Sigmoid colon (tissue), 7 donors: ENCODE results near the gene ALDH1L1. TPM values are rescaled to one million over a fixed set of nuclear protein-coding genes. Genes with fewer than 3 reads are reported as not detected.

Experiments used
- DNase-seq: peaks from one replicate; pipeline ENCODE4 v3.0.0-alpha.2; 2019
- H3K27ac ChIP-seq, 4 donors: fragments of 200-600 bp; sonication (generic); one replicate each; pipeline ENCODE4 v1.5.1; 2016 to 2019; ENCODE audit warnings: mild to moderate bottlenecking in 1 of 4
- H3K27me3 ChIP-seq, 3 donors: fragments of 200-600 bp; sonication (generic); one replicate each; pipeline ENCODE4 v1.5.1; 2019; ENCODE audit warnings: mild to moderate bottlenecking in 1 of 3
- H3K36me3 ChIP-seq, 4 donors: fragments of 200-600 bp; sonication (generic); one replicate each; pipeline ENCODE4 v1.5.1; 2016 to 2019
- H3K4me1 ChIP-seq, 4 donors: fragments of 200-600 bp; sonication (generic); one replicate each; pipeline ENCODE4 v1.5.1; 2017 to 2019
- H3K4me3 ChIP-seq, 4 donors: fragments of 200-600 bp; sonication (generic); one replicate each; pipeline ENCODE4 v1.5.1; 2017 to 2019; ENCODE audit warnings: mild to moderate bottlenecking in 2 of 4, moderate library complexity in 1 of 4
- H3K9me3 ChIP-seq, 4 donors: fragments of 200-600 bp in 3 of 4; sonication (generic) in 3 of 4; one replicate each; pipeline versions ENCODE4 v1.5.1 to v1.6.1; 2013 to 2019
- EP300 ChIP-seq, 4 donors: sonication (generic); formaldehyde crosslinking; IDR thresholded peaks; one replicate each; pipeline ENCODE4 v1.6.1; 2017; ENCODE audit warnings: antibody characterized with exemption in 4 of 4
- POLR2A ChIP-seq, 2 donors: fragments of 450-650 bp; IDR thresholded peaks; one replicate each; pipeline ENCODE4 v1.6.1; 2016; ENCODE audit warnings: antibody characterized with exemption in 2 of 2, mild to moderate bottlenecking in 2 of 2, moderate library complexity in 2 of 2
- POLR2AphosphoS5 ChIP-seq, 4 donors: sonication (generic); formaldehyde crosslinking; IDR thresholded peaks; one replicate each; pipeline ENCODE4 v1.6.1; 2017; ENCODE audit warnings: antibody characterized with exemption in 4 of 4
- WGBS, 2 donors: extraction: QIAGEN DNeasy Blood & Tissue Kit; methylation state at CpG; one replicate each; pipeline ENCODE4 v1.1.7; 2013; 5-methylcytosine and 5-hydroxymethylcytosine counted together
- intact Hi-C: fragments of 100-400 bp; cut with DNase I; formaldehyde crosslinking; loops from one replicate; pipeline ENCODE4 v1.15.1; 2023
- polyA plus RNA-seq, 3 donors: library from polyadenylated mRNA; stranded (reverse); fragments of 200-250 nt; gene quantifications; one replicate each; pipeline ENCODE4 v1.2.3, GENCODE V29; 2013
- total RNA-seq, 4 donors: library from RNA; depleted of rRNA; stranded (reverse); fragments of >200 nt; gene quantifications; one replicate each; pipeline ENCODE4 v1.1.0, GENCODE V29; 2016
- TF ChIP-seq, protein P1 (sequence below), 4 experiments: fragments of 450-650 bp in 3 of 4; fragments of 200-600 bp in 1 of 4; IDR thresholded peaks; one replicate each; pipeline ENCODE4 v1.5.1; 2016 to 2019; ENCODE audit warnings: antibody characterized with exemption in 4 of 4, mild to moderate bottlenecking in 3 of 4, moderate library complexity in 2 of 4
- donor health status: healthy with polysubstance abuse.
- donor health status: Bipolar disorder and iron deficiency.
- donor health status: healthy.

Gene ALDH1L1
- total and polyA plus RNA-seq, 7 donors: 7.2 to 32.5 (median 15.0) TPM

DNA sequence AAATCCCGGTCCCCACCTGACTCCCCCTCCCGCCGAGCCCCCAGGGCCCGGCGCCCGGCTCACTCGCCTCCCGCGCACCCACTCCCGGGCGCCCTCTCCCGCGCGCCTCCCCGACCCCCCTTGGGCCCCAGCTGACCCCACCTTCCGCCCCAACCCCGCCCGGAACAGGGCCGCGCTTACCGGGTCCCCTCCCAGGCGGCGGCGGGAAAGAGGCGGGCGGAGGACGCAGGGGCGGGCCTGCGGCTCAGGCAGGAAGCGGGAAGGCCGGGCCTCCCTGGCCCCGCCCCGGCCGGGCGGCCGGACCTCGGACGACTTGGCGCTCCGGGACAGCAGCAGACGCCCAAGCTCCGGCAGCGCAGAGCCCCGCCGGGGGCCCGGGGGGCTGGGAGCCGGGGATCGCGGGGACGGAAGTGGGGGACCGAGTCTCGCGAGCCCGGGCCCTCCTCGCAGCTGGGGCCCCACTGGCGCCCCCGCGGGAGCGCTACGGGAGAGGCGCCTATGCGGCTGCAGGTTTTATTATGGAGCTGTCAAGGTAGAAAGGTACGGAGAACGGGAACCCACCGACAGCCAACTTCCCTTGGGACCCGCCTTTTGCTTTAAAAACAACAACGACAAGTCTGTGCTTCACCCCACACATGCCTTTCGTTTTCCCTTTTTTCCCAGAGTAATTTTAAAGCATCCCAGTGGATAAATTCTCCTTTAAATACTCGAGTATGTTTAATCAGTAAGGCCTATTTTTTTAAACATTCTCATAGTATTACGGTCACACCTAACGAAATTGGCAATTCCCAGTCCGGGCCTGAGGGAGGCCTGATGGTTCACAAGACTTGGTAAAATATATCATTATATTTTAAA is 96.2 kb downstream of the ALDH1L1 start, which contains the start of gene SLC41A3:
Gene SLC41A3 (minus strand): TSS at position 212 of the 855 bp plus-strand sequence. CDS start 15,905 bp downstream, outside the sequence.
- H3K27me3 ChIP-seq: no peaks in the 10 kb centered on the region
- peak within 1 kb of the TSS; percentile 80 to 97 (median 84) for H3K4me3 ChIP-seq
- peak; percentile 94 for DNase-seq
- TF ChIP-seq EP300 (IDR thresholded peaks at IDR 0.05) (no peak), POLR2AphosphoS5 (IDR thresholded peaks at IDR 0.05) (peak; percentile 12 to 65 (median 35))
- TF ChIP-seq, protein P1, sequence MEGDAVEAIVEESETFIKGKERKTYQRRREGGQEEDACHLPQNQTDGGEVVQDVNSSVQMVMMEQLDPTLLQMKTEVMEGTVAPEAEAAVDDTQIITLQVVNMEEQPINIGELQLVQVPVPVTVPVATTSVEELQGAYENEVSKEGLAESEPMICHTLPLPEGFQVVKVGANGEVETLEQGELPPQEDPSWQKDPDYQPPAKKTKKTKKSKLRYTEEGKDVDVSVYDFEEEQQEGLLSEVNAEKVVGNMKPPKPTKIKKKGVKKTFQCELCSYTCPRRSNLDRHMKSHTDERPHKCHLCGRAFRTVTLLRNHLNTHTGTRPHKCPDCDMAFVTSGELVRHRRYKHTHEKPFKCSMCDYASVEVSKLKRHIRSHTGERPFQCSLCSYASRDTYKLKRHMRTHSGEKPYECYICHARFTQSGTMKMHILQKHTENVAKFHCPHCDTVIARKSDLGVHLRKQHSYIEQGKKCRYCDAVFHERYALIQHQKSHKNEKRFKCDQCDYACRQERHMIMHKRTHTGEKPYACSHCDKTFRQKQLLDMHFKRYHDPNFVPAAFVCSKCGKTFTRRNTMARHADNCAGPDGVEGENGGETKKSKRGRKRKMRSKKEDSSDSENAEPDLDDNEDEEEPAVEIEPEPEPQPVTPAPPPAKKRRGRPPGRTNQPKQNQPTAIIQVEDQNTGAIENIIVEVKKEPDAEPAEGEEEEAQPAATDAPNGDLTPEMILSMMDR (IDR thresholded peaks at IDR 0.05): peak in 2 of 4 experiments; percentile 29 to 43
- H3K9me3 ChIP-seq: no peaks in the 10 kb centered on the region
- peaks cover 0 to 16% (median 10%) of the 10 kb centered on the region in 4 donors for H3K4me1 ChIP-seq
- intact Hi-C loops: loop anchor here (2.0 to 5.0 kb wide), 3 partner anchors 93 to 393 kb away; partner anchors contain the start of gene ZXDC
- H3K27ac ChIP-seq: peak within 1 kb of the TSS; percentile 90 to 92 (median 92)
- 1% methylated on average over 72 of the region's 72 CpGs for WGBS, 2 donors
- H3K36me3 ChIP-seq: no peaks in the 10 kb centered on the region

DNA sequence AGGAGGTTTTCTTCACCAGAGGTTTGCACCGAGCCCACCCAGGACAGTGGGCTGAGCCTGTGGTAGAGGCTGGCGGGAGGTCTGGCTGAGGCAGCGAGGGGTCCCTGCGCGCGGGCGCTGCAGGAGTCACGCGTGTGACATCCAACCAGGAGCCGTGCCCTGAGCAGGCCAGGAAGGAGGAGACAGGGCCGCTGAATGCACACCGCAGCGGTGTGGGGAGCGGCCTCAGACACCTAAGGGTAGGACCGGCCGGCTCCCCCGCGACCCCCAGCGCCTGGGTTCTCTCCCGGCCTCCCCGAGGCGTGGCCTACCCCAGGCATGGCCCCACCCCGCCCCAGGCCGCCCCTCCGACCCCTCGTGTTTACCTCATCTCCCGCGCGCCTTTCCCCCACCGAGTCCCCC is 96.9 kb downstream of the ALDH1L1 start:
- Histone ChIP-seq H3K27ac (peak overlapping the region; percentile 90 to 92 (median 92)), H3K36me3 (no peaks in the 10 kb centered on the region), H3K9me3 (no peaks in the 10 kb centered on the region), H3K27me3 (no peaks in the 10 kb centered on the region), H3K4me1 (peaks cover 0 to 16% (median 10%) of the 10 kb centered on the region in 4 donors), H3K4me3 (peak overlapping the region; percentile 80 to 97 (median 84))
- intact Hi-C loops: loop anchor here (2.0 to 5.0 kb wide), 3 partner anchors 93 to 394 kb away; partner anchors contain the start of gene ZXDC
- DNase-seq: no peak
- WGBS, 2 donors: 1% methylated on average over 30 of the region's 30 CpGs
- TF ChIP-seq POLR2AphosphoS5 (IDR thresholded peaks at IDR 0.05): no peak
- TF ChIP-seq, protein P1 (IDR thresholded peaks at IDR 0.05): no peak
- TF ChIP-seq POLR2A (IDR thresholded peaks at IDR 0.05): no peak
- TF ChIP-seq EP300 (IDR thresholded peaks at IDR 0.05): no peak

DNA sequence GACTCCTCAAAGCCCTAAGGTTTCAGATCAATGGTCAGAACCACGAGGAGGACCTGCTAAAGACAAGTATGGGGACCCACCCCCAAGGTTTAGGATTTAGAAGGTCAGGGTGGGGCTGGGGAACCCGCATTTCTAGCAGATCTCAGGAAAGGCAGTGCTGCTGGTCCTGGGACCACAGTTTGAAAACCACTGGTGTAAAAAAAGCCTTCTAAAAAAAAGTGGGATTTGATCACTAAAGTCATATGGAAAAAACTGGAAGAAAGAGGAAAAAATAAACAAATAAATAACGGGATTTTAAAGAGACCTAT is 97.3 kb downstream of the ALDH1L1 start:
- peak overlapping the region; percentile 90 to 92 (median 92) for H3K27ac ChIP-seq
- H3K4me1 ChIP-seq: peaks cover 0 to 16% (median 10%) of the 10 kb centered on the region in 4 donors
- WGBS, 2 donors: 9 to 24% methylated on average over 3 of the region's 3 CpGs
- TF ChIP-seq EP300 (IDR thresholded peaks at IDR 0.05) (no peak), POLR2A (IDR thresholded peaks at IDR 0.05) (no peak), POLR2AphosphoS5 (IDR thresholded peaks at IDR 0.05) (no peak)
- TF ChIP-seq, protein P1 (IDR thresholded peaks at IDR 0.05): no peak
- intact Hi-C loops: loop anchor here (2.0 to 5.0 kb wide), 3 partner anchors 92 to 394 kb away; partner anchors contain the start of gene ZXDC
- no peaks in the 10 kb centered on the region for H3K27me3 ChIP-seq
- H3K36me3 ChIP-seq: no peaks in the 10 kb centered on the region
- H3K4me3 ChIP-seq: peak overlapping the region; percentile 80 to 97 (median 84)
- no peak for DNase-seq
- H3K9me3 ChIP-seq: no peaks in the 10 kb centered on the region

DNA sequence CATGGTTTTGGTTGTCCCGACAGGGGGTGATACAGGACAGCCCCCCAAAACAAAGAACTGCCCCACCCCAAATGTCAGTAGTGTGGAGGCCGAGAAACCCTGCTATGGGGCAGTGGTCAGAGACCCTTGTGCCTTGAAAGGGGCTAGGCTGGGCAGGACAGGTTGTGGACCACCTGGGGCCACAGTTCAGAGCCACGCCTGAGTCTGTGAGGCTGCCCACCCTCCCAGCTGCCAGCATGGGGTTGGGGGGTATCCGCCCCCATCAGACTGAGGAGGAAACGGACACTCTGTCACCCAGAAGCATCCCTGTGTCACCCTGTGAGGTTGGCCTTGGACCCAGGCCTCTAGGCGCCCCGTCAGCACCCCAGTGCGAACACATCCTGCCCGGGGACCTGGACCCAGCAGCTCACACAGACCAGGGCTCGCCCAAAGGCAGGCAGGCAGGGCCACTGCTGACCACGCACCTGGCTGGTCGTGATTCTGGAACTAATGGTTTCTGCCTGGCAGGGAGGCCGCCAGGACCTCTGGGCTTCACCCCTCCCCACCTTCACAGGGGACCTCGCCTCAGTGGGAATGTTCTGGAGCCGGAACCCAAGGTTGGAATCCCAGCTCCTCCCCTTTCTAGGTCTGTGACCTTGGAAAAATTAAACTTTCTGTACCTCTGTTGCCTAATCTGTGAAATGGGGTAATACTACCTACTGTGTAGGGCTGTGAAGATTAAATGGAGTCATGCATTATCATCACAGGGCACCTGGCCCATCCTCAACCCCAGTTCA is 97.8 kb downstream of the ALDH1L1 start:
- TF ChIP-seq POLR2AphosphoS5 (IDR thresholded peaks at IDR 0.05) (no peak), POLR2A (IDR thresholded peaks at IDR 0.05) (no peak), EP300 (IDR thresholded peaks at IDR 0.05) (no peak)
- TF ChIP-seq, protein P1 (IDR thresholded peaks at IDR 0.05): no peak
- peak overlapping the region; percentile 90 to 92 (median 92) for H3K27ac ChIP-seq
- peaks cover 0 to 16% (median 10%) of the 10 kb centered on the region in 4 donors for H3K4me1 ChIP-seq
- intact Hi-C loops: loop anchor here (2.0 to 5.0 kb wide), 3 partner anchors 92 to 395 kb away; partner anchors contain the start of gene ZXDC
- H3K9me3 ChIP-seq: no peaks in the 10 kb centered on the region
- 93 to 94% methylated on average over 15 of the region's 15 CpGs for WGBS, 2 donors
- no peak for DNase-seq
- H3K27me3 ChIP-seq: no peaks in the 10 kb centered on the region
- H3K36me3 ChIP-seq: no peaks in the 10 kb centered on the region
- peak overlapping the region in 2 of 4 donors; percentile 80 to 97 for H3K4me3 ChIP-seq
